ENCODE measurements around the gene RYR1. TPM values are rescaled to one million over a fixed set of nuclear protein-coding genes. Genes with fewer than 3 reads are reported as not detected.
A peak's percentile ranks its signal among the peaks of the same experiment; 100 is the strongest.
"Not testable (repeated sequence)": the region's sequence is repeated elsewhere in the genome, so short reads cannot be mapped to it uniquely, and the experiment has no call there.

RYR1 gene
- total RNA-seq, 2 donors from 2014 or later: 2.9 to 5.0 TPM

DNA sequence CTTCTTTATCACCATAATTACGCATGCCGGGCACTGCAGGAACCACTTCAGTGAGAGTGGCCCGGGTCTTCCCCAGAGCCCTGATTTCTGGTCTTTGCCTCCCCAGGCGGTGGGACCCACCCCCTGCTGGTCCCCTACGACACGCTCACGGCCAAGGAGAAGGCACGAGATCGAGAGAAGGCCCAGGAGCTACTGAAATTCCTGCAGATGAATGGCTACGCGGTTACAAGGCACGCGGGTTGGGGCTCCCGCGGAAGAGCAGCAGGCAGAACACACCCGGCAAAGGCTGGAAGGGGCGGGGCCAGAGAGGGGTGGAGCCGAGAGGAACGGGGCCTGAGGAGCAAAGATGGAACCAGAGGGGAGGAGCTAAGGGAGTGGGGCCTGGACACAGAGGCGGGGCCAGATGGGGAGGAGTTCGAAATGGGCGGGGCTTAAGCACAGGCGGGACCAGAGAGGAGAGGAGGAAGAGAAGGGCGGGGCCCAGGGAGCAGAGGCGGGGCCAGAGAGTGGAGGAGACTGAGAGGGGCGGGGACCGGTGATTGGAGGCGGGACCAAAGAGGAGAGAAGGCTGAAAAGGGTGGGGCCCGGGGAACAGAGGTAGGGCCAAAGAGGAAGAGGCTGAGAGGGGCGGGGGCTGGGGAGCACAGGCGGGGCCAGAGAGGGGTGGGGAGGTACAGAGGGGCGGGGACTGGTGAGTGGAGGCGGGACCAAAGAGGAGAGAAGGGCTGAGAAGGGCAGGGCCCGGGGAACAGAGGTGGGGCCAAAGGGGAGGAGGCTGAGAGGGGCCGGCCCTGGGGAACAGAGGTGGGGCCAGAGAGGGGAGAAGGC lies 73.4 kb downstream of the RYR1 start:
- H3K27ac Mint-ChIP-seq: no peak overlapping the region
- no peaks in the 10 kb centered on the region for H3K36me3 Mint-ChIP-seq
- H3K9me3 Mint-ChIP-seq: no peaks in the 10 kb centered on the region
- ATAC-seq (peak; percentile 84 to 88), DNase-seq (ENCODE audit: low spot score in 2 of 2) (peak; percentile 61 to 79)

DNA sequence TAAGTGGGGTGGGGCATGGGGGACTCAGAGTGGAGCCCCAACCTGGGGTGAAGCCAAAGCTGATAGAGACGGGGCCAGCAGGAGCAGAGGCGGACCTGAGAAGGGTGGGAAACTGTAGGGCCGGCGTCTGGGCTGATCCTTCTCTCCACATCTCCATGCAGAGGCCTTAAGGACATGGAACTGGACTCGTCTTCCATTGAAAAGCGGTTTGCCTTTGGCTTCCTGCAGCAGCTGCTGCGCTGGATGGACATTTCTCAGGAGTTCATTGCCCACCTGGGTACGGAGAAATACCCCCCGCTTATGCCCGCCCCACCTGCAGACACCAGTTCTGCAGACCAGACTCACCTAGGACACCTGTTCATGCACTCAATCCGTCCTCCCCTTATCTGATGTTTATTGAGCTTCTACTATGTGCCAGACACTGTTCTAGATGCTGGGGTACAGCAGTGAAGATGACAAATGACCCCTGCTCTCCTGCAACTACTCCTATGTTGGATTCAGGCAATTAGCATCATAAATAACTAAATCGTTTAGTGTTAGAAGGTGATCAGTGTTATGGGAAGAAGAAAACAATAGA lies 74.1 kb downstream of the RYR1 start:
- DNase-seq (ENCODE audit: low spot score in 2 of 2) (no peak), ATAC-seq (no peak)
- no peak overlapping the region for H3K27ac Mint-ChIP-seq
- no peaks in the 10 kb centered on the region for H3K9me3 Mint-ChIP-seq
- H3K36me3 Mint-ChIP-seq: no peaks in the 10 kb centered on the region

DNA sequence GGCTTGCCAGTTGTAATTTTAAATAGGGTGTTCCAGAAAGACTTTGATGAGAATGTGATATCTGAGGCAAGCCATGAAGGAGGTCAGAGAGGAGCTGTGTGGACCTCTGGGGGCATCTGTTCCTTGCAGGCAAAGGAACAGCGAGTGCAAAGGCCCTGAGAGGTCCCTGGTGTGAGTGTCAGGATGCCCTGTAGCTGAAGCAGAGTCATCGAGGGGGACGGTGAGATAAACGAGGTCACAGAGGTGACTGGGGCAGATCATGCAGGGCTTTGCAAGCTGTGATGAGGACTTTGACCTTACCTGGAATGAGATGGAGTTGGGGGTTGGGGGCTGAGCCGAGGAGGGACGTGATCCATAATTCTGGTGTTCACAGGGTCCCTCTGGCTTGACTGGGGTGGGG lies 75.0 kb downstream of the RYR1 start:
- Mint-ChIP-seq H3K9me3 (no peaks in the 10 kb centered on the region), H3K36me3 (no peaks in the 10 kb centered on the region), H3K27ac (no peak overlapping the region)
- ATAC-seq: no peak
- no peak for DNase-seq (ENCODE audit: low spot score in 2 of 2)

DNA sequence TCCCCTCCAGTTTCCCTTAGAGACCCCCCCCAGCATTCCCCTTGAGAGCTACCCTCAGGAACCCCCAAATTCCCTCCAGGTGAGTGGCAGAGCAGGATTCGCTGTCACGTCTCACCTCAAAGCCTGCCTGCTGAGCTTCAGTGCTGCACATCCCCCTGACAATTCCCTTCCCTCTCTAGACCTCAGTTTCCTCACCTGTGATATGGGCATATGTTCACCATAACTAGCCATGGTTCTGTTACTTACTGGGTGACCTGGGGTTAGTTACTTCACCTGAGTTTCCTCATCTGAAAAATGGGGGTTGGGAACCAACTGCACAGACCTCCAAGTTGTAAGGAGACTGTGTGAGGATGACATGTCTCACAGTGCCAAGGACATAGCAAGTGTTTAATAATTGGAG lies 75.5 kb downstream of the RYR1 start:
- ATAC-seq (no peak), DNase-seq (ENCODE audit: low spot score in 2 of 2) (no peak)
- no peaks in the 10 kb centered on the region for H3K9me3 Mint-ChIP-seq
- no peaks in the 10 kb centered on the region for H3K36me3 Mint-ChIP-seq
- no peak overlapping the region for H3K27ac Mint-ChIP-seq

DNA sequence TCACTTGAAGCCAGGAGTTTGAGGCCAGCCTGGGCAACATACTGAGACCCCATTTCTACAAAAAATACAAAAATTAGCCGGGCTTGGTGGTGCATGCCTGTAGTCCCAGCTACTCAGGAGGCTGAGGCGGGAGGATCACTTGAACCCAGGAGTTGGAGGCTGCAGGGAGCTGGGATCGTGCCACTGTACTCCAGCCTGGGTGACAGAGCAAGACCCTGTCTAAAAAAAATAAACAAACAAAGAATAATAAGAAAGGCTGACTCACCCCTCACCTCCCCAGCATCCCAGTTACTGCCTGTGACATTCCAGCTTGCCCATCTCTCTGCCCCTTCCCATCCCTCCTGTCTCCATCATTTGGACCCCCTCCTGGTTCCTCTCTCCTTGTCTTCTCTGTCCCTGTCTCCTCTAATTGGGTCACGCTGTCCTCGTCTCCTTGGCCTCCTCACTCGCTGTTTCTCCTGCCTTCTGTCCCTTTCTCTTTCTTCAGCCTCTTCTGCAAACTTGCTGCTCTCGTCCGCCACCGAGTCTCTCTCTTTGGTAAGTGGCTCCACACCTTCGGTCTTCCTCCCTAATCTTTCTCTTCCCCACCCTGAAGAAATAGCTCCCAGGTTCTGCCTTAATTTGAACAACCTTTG lies 77.7 kb downstream of the RYR1 start:
- H3K9me3 Mint-ChIP-seq: no peaks in the 10 kb centered on the region
- no peaks in the 10 kb centered on the region for H3K36me3 Mint-ChIP-seq
- H3K27ac Mint-ChIP-seq: peak overlapping the region in 1 of 2 donors; percentile 26
- ATAC-seq (no peak), DNase-seq (ENCODE audit: low spot score in 2 of 2) (no peak)

DNA sequence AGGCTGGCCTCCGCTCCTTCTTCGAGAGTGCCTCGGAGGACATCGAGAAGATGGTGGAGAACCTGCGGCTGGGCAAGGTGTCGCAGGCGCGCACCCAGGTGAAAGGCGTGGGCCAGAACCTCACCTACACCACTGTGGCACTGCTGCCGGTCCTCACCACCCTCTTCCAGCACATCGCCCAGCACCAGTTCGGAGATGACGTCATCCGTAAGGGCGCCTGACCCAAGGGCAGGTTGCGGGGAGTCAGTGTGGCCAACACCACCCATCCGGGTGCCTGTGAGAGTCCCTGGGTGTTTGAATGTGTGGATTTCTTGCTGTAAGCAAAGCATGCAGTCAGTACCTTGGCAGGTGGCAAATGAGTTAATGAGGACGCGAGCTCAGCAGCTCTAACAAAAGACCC lies 78.8 kb downstream of the RYR1 start:
- no peak overlapping the region for H3K27ac Mint-ChIP-seq
- no peaks in the 10 kb centered on the region for H3K9me3 Mint-ChIP-seq
- no peak for DNase-seq (ENCODE audit: low spot score in 2 of 2)
- H3K36me3 Mint-ChIP-seq: no peaks in the 10 kb centered on the region
- ATAC-seq: no peak

DNA sequence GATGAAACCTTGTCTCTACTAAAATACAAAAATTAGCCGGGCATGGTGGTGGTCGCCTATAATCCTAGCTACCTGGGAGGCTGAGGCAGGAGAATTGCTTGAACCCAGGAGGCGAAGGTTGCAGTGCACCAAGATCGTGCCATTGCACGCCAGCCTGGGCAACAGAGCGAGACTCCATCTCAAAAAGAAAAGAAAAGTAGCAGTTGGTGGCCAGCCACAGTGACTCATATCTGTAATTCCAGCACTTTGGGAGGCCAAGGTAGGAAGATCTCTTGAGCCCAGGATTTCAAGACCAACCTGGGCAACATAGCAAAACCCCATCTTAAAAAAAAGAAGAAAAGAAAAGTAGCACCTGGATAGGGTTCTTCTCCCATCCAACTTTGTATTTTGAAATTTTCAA lies 79.7 kb downstream of the RYR1 start:
- DNase-seq (ENCODE audit: low spot score in 2 of 2); H3K27ac Mint-ChIP-seq; ATAC-seq; H3K9me3 Mint-ChIP-seq; H3K36me3 Mint-ChIP-seq: not testable (repeated sequence)

DNA sequence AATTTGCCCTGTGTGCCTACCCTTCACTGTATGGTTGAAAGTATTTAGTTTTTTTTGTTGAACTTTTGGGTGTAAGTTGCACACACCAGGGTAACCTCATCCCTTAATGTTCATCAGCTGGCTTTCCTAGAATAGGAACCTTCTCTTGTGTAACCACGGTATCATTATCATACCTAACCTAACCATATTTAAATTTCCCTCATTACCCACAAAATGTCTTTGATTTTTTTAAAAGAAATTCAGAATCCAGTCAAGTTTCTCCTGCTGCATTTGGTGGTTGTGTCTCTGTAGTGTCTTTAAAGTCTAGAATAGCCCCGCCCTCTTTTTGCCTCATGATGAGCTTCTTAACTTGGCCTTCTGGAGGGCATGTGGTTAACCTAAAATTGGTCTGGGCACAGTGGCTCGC lies 80.3 kb downstream of the RYR1 start:
- Mint-ChIP-seq H3K36me3 (no peaks in the 10 kb centered on the region), H3K27ac (no peak overlapping the region), H3K9me3 (no peaks in the 10 kb centered on the region)
- DNase-seq (ENCODE audit: low spot score in 2 of 2) (peak in 1 of 2 donors; percentile 19), ATAC-seq (peak; percentile 43 to 66)

DNA sequence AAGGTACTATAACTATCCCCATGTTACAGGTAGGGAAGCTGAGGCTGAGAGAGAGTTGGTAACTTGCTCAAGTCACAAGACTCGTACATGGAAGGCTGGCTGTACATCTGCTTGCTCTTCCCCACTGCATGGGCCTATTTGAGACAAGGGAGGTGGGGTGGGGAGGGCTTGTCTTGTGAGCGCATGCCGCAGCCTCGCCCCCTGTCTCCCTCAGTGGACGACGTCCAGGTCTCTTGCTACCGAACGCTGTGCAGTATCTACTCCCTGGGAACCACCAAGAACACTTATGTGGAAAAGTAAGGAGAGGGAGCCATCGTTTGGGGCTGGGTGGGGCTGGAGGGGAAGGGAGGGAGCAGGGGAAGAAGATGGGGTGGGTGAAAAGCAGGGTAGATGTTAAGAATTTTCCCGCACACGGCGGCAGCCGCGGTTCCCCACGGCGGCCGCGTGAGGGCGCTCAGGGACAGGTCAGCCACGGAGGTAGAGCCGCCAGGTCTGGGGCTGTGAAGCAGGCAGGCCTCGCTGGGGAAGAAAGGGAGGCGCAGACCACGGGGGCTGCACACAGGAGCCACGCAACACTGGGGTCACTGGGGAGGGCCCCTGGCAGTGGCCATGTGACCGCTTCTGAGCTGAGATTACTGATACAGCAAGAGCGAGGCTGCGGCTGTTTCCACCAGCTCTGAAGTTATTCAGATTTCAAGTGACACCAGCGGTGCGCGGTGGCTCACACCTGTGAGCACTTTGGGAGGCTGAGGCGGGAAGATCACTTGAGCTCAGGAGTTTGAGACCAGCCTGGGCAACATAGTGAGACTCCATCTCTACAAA lies 81.5 kb downstream of the RYR1 start:
- peak; percentile 75 to 88 for DNase-seq (ENCODE audit: low spot score in 2 of 2)
- ATAC-seq: peak; percentile 77 to 92
- Mint-ChIP-seq H3K36me3 (no peaks in the 10 kb centered on the region), H3K9me3 (no peaks in the 10 kb centered on the region), H3K27ac (peak overlapping the region in 1 of 2 donors; percentile 46)

DNA sequence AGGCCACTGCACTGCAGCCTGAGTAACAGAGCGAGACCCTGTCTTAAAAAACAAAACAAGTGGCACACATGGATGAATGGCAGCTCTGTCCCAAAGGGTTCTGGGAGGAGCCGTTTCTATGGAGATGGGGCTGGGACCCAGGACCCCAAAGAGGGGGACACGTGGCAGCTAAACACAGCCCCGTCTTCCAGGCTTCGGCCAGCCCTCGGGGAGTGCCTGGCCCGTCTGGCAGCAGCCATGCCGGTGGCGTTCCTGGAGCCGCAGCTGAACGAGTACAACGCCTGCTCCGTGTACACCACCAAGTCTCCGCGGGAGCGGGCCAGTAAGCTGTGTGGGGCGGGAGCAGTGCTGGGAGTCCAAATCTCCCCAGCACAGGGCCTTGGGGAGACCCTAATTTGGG lies 82.4 kb downstream of the RYR1 start:
- no peak for DNase-seq (ENCODE audit: low spot score in 2 of 2)
- Mint-ChIP-seq H3K27ac (no peak overlapping the region), H3K36me3 (no peaks in the 10 kb centered on the region), H3K9me3 (no peaks in the 10 kb centered on the region)
- no peak for ATAC-seq

DNA sequence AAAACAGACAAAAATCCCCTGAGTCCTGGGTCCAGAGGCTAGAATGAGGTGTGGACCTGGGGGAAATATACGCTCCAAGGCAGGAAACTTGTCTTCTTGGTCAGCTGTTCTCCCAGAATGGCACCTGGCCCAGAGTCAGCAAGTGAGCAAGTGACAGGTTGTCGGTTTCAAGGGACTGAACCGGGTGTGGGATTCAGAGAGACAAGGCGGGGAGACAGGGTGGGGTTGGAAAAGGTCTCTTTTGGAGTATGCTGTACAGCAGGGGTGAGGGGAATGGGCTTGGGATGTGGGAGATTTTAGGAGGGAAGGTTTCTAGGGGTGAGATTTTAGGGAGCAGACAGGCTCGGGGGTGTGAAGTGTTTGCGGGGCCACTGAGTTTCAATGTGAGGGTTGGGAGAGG lies 83.3 kb downstream of the RYR1 start:
- no peaks in the 10 kb centered on the region for H3K36me3 Mint-ChIP-seq
- DNase-seq (ENCODE audit: low spot score in 2 of 2): no peak
- no peaks in the 10 kb centered on the region for H3K9me3 Mint-ChIP-seq
- H3K27ac Mint-ChIP-seq: peak overlapping the region in 1 of 2 donors; percentile 7
- no peak for ATAC-seq

DNA sequence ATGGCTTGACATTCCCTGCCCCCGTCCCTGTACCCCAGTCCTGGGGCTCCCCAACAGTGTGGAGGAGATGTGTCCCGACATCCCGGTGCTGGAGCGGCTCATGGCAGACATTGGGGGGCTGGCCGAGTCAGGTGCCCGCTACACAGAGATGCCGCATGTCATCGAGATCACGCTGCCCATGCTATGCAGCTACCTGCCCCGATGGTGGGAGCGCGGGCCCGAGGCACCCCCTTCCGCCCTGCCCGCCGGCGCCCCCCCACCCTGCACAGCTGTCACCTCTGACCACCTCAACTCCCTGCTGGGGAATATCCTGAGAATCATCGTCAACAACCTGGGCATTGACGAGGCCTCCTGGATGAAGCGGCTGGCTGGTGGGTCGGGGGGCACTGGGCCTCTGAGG lies 83.8 kb downstream of the RYR1 start:
- no peaks in the 10 kb centered on the region for H3K9me3 Mint-ChIP-seq
- no peak overlapping the region for H3K27ac Mint-ChIP-seq
- ATAC-seq: no peak
- no peak for DNase-seq (ENCODE audit: low spot score in 2 of 2)
- no peaks in the 10 kb centered on the region for H3K36me3 Mint-ChIP-seq

DNA sequence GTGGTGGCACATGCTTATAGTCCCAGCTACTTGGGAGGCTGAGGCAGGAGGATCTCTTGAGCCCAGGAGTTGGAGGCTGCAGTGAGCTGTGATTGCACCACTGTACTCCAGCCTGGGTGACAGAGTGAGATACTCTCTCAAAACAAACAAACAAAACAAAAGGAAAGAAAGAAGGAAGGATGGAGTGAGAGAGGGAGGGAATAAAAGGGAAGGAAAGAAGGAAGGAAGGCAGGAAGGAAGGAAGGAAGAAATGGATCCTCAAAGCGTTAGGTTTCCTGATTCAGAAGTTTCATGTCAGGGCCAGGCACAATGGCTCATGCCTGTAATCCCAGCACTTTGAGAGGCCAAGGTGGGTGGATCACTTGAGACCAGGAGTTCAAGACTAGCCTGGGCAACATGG lies 84.5 kb downstream of the RYR1 start:
- not testable (repeated sequence) for ATAC-seq; H3K27ac Mint-ChIP-seq; DNase-seq (ENCODE audit: low spot score in 2 of 2); H3K9me3 Mint-ChIP-seq; H3K36me3 Mint-ChIP-seq

DNA sequence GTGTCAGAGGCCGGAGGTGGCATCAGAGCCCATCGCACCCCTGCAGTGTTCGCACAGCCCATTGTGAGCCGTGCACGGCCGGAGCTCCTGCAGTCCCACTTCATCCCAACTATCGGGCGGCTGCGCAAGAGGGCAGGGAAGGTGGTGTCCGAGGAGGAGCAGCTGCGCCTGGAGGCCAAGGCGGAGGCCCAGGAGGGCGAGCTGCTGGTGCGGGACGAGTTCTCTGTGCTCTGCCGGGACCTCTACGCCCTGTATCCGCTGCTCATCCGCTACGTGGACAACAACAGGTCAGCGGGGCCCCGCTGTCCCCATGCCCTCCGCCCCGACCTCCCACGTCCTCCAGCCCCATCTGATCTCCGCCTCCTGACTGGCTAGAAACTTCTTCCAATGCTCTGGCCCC lies 85.7 kb downstream of the RYR1 start:
- no peaks in the 10 kb centered on the region for H3K9me3 Mint-ChIP-seq
- DNase-seq (ENCODE audit: low spot score in 2 of 2) (no peak), ATAC-seq (no peak)
- H3K27ac Mint-ChIP-seq: no peak overlapping the region
- no peaks in the 10 kb centered on the region for H3K36me3 Mint-ChIP-seq

DNA sequence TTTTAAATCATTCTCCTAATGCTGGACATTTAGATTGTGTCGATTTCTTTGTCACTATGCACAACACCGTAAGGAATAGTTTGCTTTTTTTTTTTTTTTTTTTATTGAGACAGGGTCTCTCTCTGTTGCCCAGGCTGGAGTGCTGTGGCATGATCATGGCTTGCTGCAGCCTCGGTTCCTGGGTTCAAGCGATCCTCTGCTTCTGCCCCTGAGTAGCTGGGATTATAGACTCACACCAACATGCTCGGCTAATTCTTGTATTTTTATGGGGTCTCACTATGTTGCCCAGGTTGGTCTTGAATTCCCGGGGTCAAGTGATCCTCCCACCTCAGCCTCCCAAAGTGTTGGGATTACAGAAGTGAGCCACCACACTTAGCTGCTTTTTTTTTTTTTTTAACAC lies 86.5 kb downstream of the RYR1 start:
- ATAC-seq (no peak), DNase-seq (ENCODE audit: low spot score in 2 of 2) (no peak)
- no peak overlapping the region for H3K27ac Mint-ChIP-seq
- H3K36me3 Mint-ChIP-seq: no peaks in the 10 kb centered on the region
- H3K9me3 Mint-ChIP-seq: no peaks in the 10 kb centered on the region

DNA sequence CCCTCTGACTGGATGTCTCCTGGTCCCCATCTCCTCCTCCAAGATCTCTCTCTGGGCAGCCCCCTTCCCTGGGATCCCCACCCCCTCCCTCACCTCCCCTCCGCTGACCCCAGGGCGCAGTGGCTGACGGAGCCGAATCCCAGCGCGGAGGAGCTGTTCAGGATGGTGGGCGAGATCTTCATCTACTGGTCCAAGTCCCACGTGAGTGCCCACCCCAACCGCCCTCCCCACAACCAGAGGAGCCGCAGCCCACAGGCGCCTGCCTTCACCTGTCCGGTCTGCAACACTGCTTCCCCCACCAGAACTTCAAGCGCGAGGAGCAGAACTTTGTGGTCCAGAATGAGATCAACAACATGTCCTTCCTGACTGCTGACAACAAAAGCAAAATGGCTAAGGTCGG lies 89.4 kb downstream of the RYR1 start:
- no peak for ATAC-seq
- no peaks in the 10 kb centered on the region for H3K36me3 Mint-ChIP-seq
- no peak for DNase-seq (ENCODE audit: low spot score in 2 of 2)
- no peaks in the 10 kb centered on the region for H3K9me3 Mint-ChIP-seq
- H3K27ac Mint-ChIP-seq: no peak overlapping the region

DNA sequence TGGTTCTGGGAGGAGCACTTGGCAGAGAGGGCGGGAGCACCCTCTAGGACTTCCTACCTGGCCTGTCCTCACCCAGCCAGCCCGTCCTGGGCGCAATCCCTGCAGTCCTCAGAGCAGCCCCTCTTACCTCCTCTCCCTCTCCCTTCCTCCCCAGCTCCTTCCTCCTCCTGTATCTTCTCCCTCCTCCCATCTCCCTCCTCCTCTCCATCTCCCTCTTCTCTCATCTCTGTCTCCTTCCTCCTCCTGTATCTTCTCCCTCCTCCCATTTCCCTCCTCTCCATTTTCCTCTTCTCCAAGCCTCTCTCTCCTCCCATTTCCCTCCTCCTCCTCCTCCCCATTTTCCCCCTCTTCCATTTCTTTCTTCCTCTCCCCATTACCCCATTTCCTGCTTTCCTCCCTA lies 89.8 kb downstream of the RYR1 start:
- Mint-ChIP-seq H3K9me3 (no peaks in the 10 kb centered on the region), H3K36me3 (no peaks in the 10 kb centered on the region), H3K27ac (no peak overlapping the region)
- ATAC-seq (no peak), DNase-seq (ENCODE audit: low spot score in 2 of 2) (no peak)
